ENCODE data around the gene ATXN10. TPM values are rescaled to one million over a fixed set of nuclear protein-coding genes. Genes with fewer than 3 reads are reported as not detected.

ATXN10 gene
- polyA plus RNA-seq, 3 donors = 60.1 to 106 (median 92.4) TPM

DNA sequence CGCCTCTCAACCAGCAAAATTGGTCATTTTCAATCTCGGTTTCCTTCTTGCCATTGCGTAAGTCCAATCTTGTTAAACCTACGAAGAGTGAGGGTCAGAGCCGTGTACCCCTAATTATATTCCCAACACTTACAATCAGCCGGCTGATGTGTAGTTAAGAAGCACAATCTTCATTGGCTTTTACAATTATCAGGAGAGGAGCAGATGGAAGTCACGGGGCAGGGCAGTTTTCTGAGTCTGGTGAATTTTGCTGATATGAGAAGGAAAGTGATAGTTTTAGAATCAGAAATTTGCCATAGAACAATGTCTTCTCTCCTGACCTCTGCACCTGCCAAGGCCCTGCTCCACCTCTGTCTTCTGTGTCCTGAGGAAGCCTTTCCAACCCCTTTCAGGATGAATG lies 35.0 kb upstream of the ATXN10 start:
- no peaks in the 10 kb centered on the region for H3K79me2 ChIP-seq (ENCODE audit: insufficient read depth, low read length)
- peaks cover 32 to 60% (median 56%) of the 10 kb centered on the region in 3 donors for H3K27me3 Mint-ChIP-seq (ENCODE audit: low read depth in 3 of 3)
- no peak overlapping the region for H3K9ac ChIP-seq (ENCODE audit: insufficient read depth, low read length, poor library complexity, severe bottlenecking)
- no peaks in the 10 kb centered on the region for H4K20me1 ChIP-seq (ENCODE audit: insufficient read depth, low read length)
- peak overlapping the region in 2 of 7 donors; percentile 37 to 53 for H3K27ac Mint-ChIP-seq
- H3K4me2 ChIP-seq (replicated peaks; ENCODE audit: extremely low read depth, low read length, poor library complexity, severe bottlenecking) = no peak overlapping the region
- no peak overlapping the region for H2AFZ ChIP-seq (ENCODE audit: insufficient read depth, low read depth, low read length, poor library complexity, severe bottlenecking)
- H3K27me3 ChIP-seq (ENCODE audit: control insufficient read depth in 2 of 2, insufficient read depth in 2 of 2, low read length in 2 of 2) = peaks cover 10 to 38% of the 10 kb centered on the region in 2 donors
- peaks cover 39% of the 10 kb centered on the region for H3K4me1 Mint-ChIP-seq
- H3K27ac ChIP-seq (ENCODE audit: low read depth in 1 of 2, low read length in 2 of 2) = no peak overlapping the region
- intact Hi-C loops (cut with micrococcal nuclease) = no loop called here
- peak overlapping the region; percentile 10 to 51 for H3K4me3 Mint-ChIP-seq
- H3K4me1 ChIP-seq (ENCODE audit: control insufficient read depth in 1 of 2, insufficient read depth in 2 of 2, low read length in 2 of 2) = peaks cover 22 to 40% of the 10 kb centered on the region in 2 donors
- H3K36me3 Mint-ChIP-seq = peaks cover 4 to 7% of the 10 kb centered on the region in 2 donors
- TF ChIP-seq, protein P1, sequence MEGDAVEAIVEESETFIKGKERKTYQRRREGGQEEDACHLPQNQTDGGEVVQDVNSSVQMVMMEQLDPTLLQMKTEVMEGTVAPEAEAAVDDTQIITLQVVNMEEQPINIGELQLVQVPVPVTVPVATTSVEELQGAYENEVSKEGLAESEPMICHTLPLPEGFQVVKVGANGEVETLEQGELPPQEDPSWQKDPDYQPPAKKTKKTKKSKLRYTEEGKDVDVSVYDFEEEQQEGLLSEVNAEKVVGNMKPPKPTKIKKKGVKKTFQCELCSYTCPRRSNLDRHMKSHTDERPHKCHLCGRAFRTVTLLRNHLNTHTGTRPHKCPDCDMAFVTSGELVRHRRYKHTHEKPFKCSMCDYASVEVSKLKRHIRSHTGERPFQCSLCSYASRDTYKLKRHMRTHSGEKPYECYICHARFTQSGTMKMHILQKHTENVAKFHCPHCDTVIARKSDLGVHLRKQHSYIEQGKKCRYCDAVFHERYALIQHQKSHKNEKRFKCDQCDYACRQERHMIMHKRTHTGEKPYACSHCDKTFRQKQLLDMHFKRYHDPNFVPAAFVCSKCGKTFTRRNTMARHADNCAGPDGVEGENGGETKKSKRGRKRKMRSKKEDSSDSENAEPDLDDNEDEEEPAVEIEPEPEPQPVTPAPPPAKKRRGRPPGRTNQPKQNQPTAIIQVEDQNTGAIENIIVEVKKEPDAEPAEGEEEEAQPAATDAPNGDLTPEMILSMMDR (IDR thresholded peaks at IDR 0.05) = no peak
- 17% methylated on average over 1 of the region's 7 CpGs for WGBS (ENCODE audit: insufficient coverage)
- H3K9me3 ChIP-seq (replicated peaks in 1 of 2; ENCODE audit: control insufficient read depth in 1 of 2, insufficient read depth in 1 of 2, low read length in 2 of 2) = no peaks in the 10 kb centered on the region
- H3K4me3 ChIP-seq (replicated peaks in 1 of 3; ENCODE audit: low read depth in 2 of 3, low read length in 3 of 3) = no peak overlapping the region
- H3K36me3 ChIP-seq (replicated peaks in 1 of 2; ENCODE audit: control insufficient read depth in 1 of 2, insufficient read depth in 2 of 2, low read length in 2 of 2) = no peaks in the 10 kb centered on the region
- peaks cover 0 to 3% (median 2%) of the 10 kb centered on the region in 7 donors for H3K9me3 Mint-ChIP-seq
- no peak for DNase-seq

DNA sequence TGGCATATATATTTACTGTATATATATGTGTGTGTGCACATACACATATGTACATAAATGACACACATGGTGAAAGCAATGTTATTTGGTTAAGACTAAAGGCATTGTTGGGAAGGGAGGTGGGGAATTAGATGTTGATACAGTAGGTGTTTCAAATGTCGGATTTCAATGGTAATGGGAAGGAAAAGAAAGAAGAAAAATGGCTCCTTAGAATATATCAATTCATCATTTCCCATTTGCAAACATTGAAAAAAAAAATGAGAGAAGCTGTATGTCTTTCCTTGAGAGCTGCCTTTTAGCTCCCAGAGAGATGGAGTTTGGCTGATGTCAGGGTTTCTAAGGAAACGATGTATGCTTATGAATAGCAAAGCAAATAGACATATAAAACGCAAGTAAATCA lies 33.4 kb upstream of the ATXN10 start:
- H3K36me3 Mint-ChIP-seq = peaks cover 4 to 7% of the 10 kb centered on the region in 2 donors
- no peaks in the 10 kb centered on the region for H3K9me3 ChIP-seq (replicated peaks in 1 of 2; ENCODE audit: control insufficient read depth in 1 of 2, insufficient read depth in 1 of 2, low read length in 2 of 2)
- H3K9ac ChIP-seq (ENCODE audit: insufficient read depth, low read length, poor library complexity, severe bottlenecking) = no peak overlapping the region
- peaks cover 22 to 40% of the 10 kb centered on the region in 2 donors for H3K4me1 ChIP-seq (ENCODE audit: control insufficient read depth in 1 of 2, insufficient read depth in 2 of 2, low read length in 2 of 2)
- no peak for DNase-seq
- H2AFZ ChIP-seq (ENCODE audit: insufficient read depth, low read depth, low read length, poor library complexity, severe bottlenecking) = no peak overlapping the region
- H3K9me3 Mint-ChIP-seq = peaks cover 0 to 3% (median 0%) of the 10 kb centered on the region in 7 donors
- no peaks in the 10 kb centered on the region for H3K36me3 ChIP-seq (replicated peaks in 1 of 2; ENCODE audit: control insufficient read depth in 1 of 2, insufficient read depth in 2 of 2, low read length in 2 of 2)
- intact Hi-C loops (cut with micrococcal nuclease) = no loop called here
- peaks cover 23 to 53% (median 50%) of the 10 kb centered on the region in 3 donors for H3K27me3 Mint-ChIP-seq (ENCODE audit: low read depth in 3 of 3)
- no peaks in the 10 kb centered on the region for H4K20me1 ChIP-seq (ENCODE audit: insufficient read depth, low read length)
- peaks cover under 1 to 32% of the 10 kb centered on the region in 2 donors for H3K27me3 ChIP-seq (ENCODE audit: control insufficient read depth in 2 of 2, insufficient read depth in 2 of 2, low read length in 2 of 2)
- H3K27ac ChIP-seq (ENCODE audit: low read depth in 1 of 2, low read length in 2 of 2) = no peak overlapping the region
- TF ChIP-seq, protein P1 (IDR thresholded peaks at IDR 0.05) = no peak
- peak overlapping the region; percentile 73 for H3K4me2 ChIP-seq (replicated peaks; ENCODE audit: extremely low read depth, low read length, poor library complexity, severe bottlenecking)
- peak overlapping the region in 1 of 7 donors; percentile 86 for H3K27ac Mint-ChIP-seq
- H3K79me2 ChIP-seq (ENCODE audit: insufficient read depth, low read length) = no peaks in the 10 kb centered on the region
- WGBS (ENCODE audit: insufficient coverage) = no CpG with 5 or more reads among the region's 3 CpGs
- H3K4me3 ChIP-seq (replicated peaks in 1 of 3; ENCODE audit: low read depth in 2 of 3, low read length in 3 of 3) = peak overlapping the region in 1 of 3 experiments; percentile 70
- no peak overlapping the region for H3K4me3 Mint-ChIP-seq
- peaks cover 40% of the 10 kb centered on the region for H3K4me1 Mint-ChIP-seq

Data from CD14-positive monocyte (primary cell).